OCI-LY3 (cell line): Measurements from ENCODE around the gene PDE7B.

Experiments
- EZH2phosphoT487 ChIP-seq: fragments of 200-600 bp; shearing (Covaris generic); IDR thresholded peaks from 2 replicates; pipeline ENCODE4 v1.6.1; 2018; ENCODE audit warnings: antibody characterized with exemption, mixed run types, low read depth
- TF ChIP-seq, protein P1 (sequence below): fragments of 200-600, 300-600 bp; sonication (generic); IDR thresholded peaks from 2 replicates; pipeline ENCODE4 v1.5.1; 2014; ENCODE audit warnings: antibody characterized with exemption, low read length, low read depth

DNA sequence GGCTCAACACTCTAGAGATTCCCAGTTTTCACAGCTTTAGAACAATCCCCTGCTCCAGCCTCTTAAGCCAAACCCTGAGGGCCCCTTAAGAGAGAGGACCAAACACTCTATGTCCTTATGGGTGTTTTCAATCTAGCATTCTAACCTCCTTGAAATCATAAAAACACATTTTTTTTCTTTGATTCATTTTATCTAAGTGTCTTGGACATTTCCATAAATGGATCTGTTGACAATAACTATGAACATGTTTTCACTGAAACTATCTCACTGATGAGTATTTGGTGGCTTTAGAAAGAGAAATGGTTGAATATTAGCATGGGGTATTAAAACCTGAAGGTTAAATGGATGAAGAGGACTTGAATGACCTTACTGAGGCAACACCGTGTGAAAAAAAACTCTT, 27.6 kb upstream of the PDE7B start:
- TF ChIP-seq, protein P1, sequence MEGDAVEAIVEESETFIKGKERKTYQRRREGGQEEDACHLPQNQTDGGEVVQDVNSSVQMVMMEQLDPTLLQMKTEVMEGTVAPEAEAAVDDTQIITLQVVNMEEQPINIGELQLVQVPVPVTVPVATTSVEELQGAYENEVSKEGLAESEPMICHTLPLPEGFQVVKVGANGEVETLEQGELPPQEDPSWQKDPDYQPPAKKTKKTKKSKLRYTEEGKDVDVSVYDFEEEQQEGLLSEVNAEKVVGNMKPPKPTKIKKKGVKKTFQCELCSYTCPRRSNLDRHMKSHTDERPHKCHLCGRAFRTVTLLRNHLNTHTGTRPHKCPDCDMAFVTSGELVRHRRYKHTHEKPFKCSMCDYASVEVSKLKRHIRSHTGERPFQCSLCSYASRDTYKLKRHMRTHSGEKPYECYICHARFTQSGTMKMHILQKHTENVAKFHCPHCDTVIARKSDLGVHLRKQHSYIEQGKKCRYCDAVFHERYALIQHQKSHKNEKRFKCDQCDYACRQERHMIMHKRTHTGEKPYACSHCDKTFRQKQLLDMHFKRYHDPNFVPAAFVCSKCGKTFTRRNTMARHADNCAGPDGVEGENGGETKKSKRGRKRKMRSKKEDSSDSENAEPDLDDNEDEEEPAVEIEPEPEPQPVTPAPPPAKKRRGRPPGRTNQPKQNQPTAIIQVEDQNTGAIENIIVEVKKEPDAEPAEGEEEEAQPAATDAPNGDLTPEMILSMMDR = no peak
- no peak for TF ChIP-seq EZH2phosphoT487
